ENCODE measurements around the gene NHERF1.

Gene NHERF1

DNA sequence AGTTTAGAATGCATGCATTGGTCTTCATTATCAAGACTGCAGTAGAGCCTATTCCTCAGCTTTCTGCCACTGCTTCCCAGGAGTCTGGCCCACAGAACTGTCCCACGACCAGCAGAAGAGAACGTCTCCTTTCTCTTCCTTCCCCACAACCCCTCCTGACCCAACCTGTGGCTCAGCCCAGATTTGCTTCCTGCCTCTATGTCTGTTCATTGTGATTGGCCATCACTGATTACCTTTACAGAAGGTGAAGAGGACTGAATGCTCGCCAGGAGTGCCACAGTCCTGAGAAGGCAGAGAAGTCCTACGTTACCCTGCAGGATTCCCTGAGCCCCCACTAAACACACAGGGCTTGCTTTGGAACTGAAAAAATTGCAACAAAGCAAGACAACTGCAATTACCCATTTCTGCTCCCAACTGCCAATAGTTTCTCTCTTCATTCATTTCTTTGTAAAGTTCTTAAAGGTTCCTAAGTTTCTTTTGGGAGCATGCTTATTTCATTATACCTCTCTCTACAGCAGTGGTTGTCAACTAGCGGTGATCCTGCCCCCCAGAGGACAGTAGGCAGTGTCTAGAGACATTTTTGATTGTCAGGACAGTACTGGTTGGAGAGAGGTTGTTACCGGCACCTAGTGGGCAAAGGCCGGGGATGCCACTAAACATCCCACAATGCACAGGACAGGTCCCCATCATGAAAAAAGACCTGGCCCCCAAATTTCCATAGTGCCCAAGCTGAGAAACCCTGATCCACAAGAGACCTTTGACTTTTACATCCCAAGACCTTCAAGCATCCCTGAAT is 32.2 kb downstream of the NHERF1 start:
- no peak overlapping the region for H3K4me3 ChIP-seq (ENCODE audit: low read depth, low read length)
- peak; percentile 47 for DNase-seq (ENCODE audit: low read depth)
- TF ChIP-seq, protein P1, sequence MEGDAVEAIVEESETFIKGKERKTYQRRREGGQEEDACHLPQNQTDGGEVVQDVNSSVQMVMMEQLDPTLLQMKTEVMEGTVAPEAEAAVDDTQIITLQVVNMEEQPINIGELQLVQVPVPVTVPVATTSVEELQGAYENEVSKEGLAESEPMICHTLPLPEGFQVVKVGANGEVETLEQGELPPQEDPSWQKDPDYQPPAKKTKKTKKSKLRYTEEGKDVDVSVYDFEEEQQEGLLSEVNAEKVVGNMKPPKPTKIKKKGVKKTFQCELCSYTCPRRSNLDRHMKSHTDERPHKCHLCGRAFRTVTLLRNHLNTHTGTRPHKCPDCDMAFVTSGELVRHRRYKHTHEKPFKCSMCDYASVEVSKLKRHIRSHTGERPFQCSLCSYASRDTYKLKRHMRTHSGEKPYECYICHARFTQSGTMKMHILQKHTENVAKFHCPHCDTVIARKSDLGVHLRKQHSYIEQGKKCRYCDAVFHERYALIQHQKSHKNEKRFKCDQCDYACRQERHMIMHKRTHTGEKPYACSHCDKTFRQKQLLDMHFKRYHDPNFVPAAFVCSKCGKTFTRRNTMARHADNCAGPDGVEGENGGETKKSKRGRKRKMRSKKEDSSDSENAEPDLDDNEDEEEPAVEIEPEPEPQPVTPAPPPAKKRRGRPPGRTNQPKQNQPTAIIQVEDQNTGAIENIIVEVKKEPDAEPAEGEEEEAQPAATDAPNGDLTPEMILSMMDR (IDR thresholded peaks at IDR 0.05; ENCODE audit: insufficient read depth, low read depth, low read length, missing control alignments): peak; percentile 27

DNA sequence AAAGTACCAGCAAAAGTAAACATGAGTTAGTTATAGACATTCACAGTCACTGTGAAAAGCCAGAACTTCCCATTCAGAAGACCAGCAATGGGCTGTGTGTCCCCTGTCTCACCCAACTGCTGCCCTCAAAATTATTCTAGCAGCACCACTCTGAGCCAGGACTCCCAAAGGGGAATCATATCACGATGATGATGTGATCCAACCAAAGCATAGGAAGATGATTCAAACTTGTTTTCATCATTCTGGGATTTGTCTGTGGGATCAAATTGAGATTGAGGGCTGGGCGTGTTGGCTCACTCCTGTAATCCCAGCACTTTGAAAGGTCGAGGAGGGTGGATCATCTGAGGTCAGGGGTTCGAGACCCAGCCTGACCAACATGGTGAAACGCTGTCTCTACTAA is 34.1 kb downstream of the NHERF1 start:
- DNase-seq (ENCODE audit: low read depth): no peak

GRCh38 chr17:74784125-74784810 is 35.8 kb downstream of the NHERF1 start:
- no peak overlapping the region for H3K4me3 ChIP-seq (ENCODE audit: low read depth, low read length)
- DNase-seq (ENCODE audit: low read depth): no peak
- TF ChIP-seq, protein P1 (IDR thresholded peaks at IDR 0.05; ENCODE audit: insufficient read depth, low read depth, low read length, missing control alignments): no peak

More for the DNA sequence above, 34.1 kb downstream of the NHERF1 start:
- TF ChIP-seq, protein P1 (IDR thresholded peaks at IDR 0.05; ENCODE audit: insufficient read depth, low read depth, low read length, missing control alignments): no peak
- no peak overlapping the region for H3K4me3 ChIP-seq (ENCODE audit: low read depth, low read length)

DNA sequence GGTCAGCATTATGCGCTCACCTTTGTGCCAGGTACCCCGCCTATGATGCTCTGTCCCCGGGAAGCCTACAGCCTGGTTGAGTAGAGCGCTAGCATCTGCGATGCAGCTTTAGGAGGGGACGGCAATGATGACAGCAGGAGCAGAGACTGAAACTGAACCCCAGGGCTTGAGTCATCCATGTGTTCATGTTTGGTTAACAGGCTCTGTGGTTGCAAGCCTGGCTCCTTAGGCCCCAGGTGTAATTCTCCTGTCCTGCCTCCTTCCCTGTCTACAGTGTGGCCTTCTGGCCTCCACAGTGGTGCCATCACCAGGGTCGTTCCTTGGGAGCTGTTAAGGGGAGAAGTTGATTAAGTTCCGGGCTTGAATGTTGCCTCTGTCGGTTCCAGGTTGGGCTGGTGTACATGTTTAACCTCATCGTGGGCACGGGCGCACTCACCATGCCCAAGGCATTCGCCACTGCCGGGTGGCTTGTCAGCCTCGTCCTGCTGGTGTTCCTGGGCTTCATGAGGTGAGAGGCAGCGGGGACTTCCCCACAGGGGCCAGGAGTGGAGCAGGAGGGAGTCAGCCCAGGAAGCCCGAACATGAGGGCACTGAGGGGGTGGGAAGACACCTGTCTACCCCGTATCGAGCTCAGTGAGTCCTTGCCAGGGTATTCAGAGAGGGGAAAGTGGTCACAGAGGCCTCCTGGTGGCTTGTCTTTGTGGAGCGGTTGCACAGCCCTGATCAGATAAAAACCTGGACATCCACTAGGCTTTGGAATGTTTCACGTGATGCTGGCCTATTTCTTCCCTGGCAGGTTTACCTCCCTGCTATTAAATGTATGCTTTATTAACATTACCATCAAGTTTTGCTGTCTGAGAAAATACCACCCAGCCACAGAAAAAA is 36.9 kb downstream of the NHERF1 start:
- H3K4me3 ChIP-seq (ENCODE audit: low read depth, low read length): no peak overlapping the region
- TF ChIP-seq, protein P1 (IDR thresholded peaks at IDR 0.05; ENCODE audit: insufficient read depth, low read depth, low read length, missing control alignments): no peak
- no peak for DNase-seq (ENCODE audit: low read depth)

- no peak for DNase-seq (ENCODE audit: low read depth)
- H3K4me3 ChIP-seq (ENCODE audit: low read depth, low read length): no peak overlapping the region
- TF ChIP-seq, protein P1 (IDR thresholded peaks at IDR 0.05; ENCODE audit: insufficient read depth, low read depth, low read length, missing control alignments): no peak
Observed at GRCh38 chr17:74785981-74786360, 37.5 kb downstream of the NHERF1 start.

GRCh38 chr17:74786431-74787055 is 38.1 kb downstream of the NHERF1 start:
- H3K4me3 ChIP-seq (ENCODE audit: low read depth, low read length): no peak overlapping the region
- no peak for DNase-seq (ENCODE audit: low read depth)
- TF ChIP-seq, protein P1 (IDR thresholded peaks at IDR 0.05; ENCODE audit: insufficient read depth, low read depth, low read length, missing control alignments): no peak

All from GM12865 (cell line).